Uterus (tissue), 2 donors: ENCODE results near the gene SLC2A11.

Source experiments
- POLR2A ChIP-seq, 2 donors: fragments of 450-650 bp; IDR thresholded peaks; one replicate each; pipeline ENCODE4 v1.6.1; 2016; ENCODE audit warnings: antibody characterized with exemption in 2 of 2, mild to moderate bottlenecking in 1 of 2, moderate library complexity in 1 of 2
- TF ChIP-seq, protein P1 (sequence below), 4 experiments: fragments of 200-600 bp in 2 of 4; fragments of 450-650 bp in 2 of 4; sonication (generic) in 2 of 4; IDR thresholded peaks; one replicate each; pipeline ENCODE4 v1.5.1; 2016 to 2019; ENCODE audit warnings: antibody characterized with exemption in 4 of 4, mild to moderate bottlenecking in 2 of 4, moderate library complexity in 1 of 4

- TF ChIP-seq POLR2A (IDR thresholded peaks at IDR 0.05), result no peak
- TF ChIP-seq, protein P1, sequence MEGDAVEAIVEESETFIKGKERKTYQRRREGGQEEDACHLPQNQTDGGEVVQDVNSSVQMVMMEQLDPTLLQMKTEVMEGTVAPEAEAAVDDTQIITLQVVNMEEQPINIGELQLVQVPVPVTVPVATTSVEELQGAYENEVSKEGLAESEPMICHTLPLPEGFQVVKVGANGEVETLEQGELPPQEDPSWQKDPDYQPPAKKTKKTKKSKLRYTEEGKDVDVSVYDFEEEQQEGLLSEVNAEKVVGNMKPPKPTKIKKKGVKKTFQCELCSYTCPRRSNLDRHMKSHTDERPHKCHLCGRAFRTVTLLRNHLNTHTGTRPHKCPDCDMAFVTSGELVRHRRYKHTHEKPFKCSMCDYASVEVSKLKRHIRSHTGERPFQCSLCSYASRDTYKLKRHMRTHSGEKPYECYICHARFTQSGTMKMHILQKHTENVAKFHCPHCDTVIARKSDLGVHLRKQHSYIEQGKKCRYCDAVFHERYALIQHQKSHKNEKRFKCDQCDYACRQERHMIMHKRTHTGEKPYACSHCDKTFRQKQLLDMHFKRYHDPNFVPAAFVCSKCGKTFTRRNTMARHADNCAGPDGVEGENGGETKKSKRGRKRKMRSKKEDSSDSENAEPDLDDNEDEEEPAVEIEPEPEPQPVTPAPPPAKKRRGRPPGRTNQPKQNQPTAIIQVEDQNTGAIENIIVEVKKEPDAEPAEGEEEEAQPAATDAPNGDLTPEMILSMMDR (IDR thresholded peaks at IDR 0.05), result no peak
These were observed 31.9 kb downstream of the SLC2A11 start for GRCh38 chr22:23889620-23890019.
